Choroid plexus epithelial cell (primary cell): ENCODE measurements around the gene RAB5IF.

Source experiments
- DNase-seq: peaks from one replicate; pipeline ENCODE4 v3.0.0-alpha.2; 2010; ENCODE audit warnings: low read depth
- H3K4me3 ChIP-seq: 2 replicates; pipeline ENCODE4 v1.5.1; 2011; ENCODE audit warnings: low read depth, mild to moderate bottlenecking, control low read depth, low read length, moderate library complexity
- CTCF ChIP-seq: conservative IDR thresholded peaks from 2 replicates; pipeline ENCODE4 v1.5.1; 2011; ENCODE audit warnings: low read depth, mild to moderate bottlenecking, control low read depth, inconsistent platforms, low read length, moderate library complexity

The RAB5IF gene

GRCh38 chr20:36647196-36648121, 41.9 kb downstream of the RAB5IF start:
- no peak overlapping the region for H3K4me3 ChIP-seq
- no peak for DNase-seq
- no peak for TF ChIP-seq CTCF

- DNase-seq = no peak
- no peak overlapping the region for H3K4me3 ChIP-seq
- TF ChIP-seq CTCF = no peak
Observed at GRCh38 chr20:36653456-36653855, 47.9 kb downstream of the RAB5IF start.

GRCh38 chr20:36654506-36654905, 48.9 kb downstream of the RAB5IF start:
- no peak for DNase-seq
- TF ChIP-seq CTCF = no peak
- no peak overlapping the region for H3K4me3 ChIP-seq

GRCh38 chr20:36655004-36655403, 49.4 kb downstream of the RAB5IF start:
- DNase-seq = no peak
- TF ChIP-seq CTCF = no peak
- H3K4me3 ChIP-seq = no peak overlapping the region

GRCh38 chr20:36656733-36657132, 51.2 kb downstream of the RAB5IF start:
- DNase-seq = no peak
- TF ChIP-seq CTCF = no peak
- H3K4me3 ChIP-seq = no peak overlapping the region

GRCh38 chr20:36658300-36658699, 52.7 kb downstream of the RAB5IF start:
- no peak overlapping the region for H3K4me3 ChIP-seq
- no peak for DNase-seq
- no peak for TF ChIP-seq CTCF
